Fibroblast of villous mesenchyme (primary cell): Measurements from ENCODE around the gene FRMD4A. TPM values are rescaled to one million over a fixed set of nuclear protein-coding genes. Genes with fewer than 3 reads are reported as not detected.

Source experiments
- DNase-seq: peaks from one replicate; pipeline ENCODE4 v3.0.0-alpha.2; 2010; ENCODE audit warnings: low read depth
- H3K4me3 ChIP-seq: 2 replicates; pipeline ENCODE4 v1.5.1; 2011; ENCODE audit warnings: low read depth, mild to moderate bottlenecking, low read length
- CTCF ChIP-seq: IDR thresholded peaks from 2 replicates; pipeline ENCODE4 v1.5.1; 2012; ENCODE audit warnings: low read depth, mild to moderate bottlenecking, low read length; ENCODE audit not compliant: insufficient read depth
- total RNA-seq: library from RNA; depleted of rRNA; stranded (reverse); fragments of >200 nt; gene quantifications from 2 replicates; pipeline ENCODE4 v1.2.3, GENCODE V29; 2012

The FRMD4A gene
- total RNA-seq, 1 donor: 40.2 TPM

DNA sequence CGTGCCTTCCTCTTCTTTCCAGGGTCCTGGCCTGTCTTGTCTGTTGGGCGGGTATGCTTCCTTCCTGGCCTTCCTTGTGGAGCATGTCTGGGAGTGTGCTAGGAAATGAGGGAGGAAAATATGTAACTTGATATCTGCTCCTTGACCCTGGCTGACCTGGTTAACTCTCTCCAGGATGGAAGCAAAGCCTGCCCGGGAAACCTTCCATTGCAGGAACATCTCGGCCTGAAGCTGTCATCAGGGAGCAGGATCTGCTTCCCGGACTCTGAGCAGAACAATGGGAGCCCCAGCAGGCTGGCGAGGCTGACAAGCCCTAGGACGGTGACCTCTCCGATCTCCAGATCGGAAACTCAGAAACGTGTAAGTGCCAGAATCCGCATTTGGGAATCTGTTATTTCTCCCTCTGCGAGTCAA lies 340.3 kb downstream of the FRMD4A start:
- TF ChIP-seq CTCF: no peak
- peak; percentile 64 for DNase-seq

DNA sequence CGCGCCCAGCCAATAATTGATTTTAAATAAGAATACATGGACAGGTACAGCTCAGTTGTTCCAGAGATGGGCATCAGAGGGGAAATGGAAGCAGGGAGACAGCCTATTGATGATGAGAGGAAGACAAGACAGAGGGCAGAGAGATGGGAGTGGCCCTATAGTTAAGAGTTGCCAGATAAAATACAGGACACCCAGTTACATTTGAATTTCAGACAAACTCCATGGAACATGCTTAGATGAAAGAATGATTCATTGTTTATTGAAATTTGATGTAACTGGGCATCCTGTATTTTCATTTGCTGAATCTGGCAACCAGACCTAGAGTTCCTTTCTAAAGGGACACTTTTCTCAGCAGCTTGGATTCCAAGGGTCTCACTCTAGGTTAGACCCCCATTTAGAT lies 341.1 kb downstream of the FRMD4A start:
- no peak for TF ChIP-seq CTCF
- no peak for DNase-seq
- no peak overlapping the region for H3K4me3 ChIP-seq

More for the DNA sequence above, 340.3 kb downstream of the FRMD4A start:
- no peak overlapping the region for H3K4me3 ChIP-seq

GRCh38 chr10:13987446-13987845 lies 343.3 kb downstream of the FRMD4A start:
- H3K4me3 ChIP-seq: no peak overlapping the region
- peak; percentile 63 for DNase-seq
- TF ChIP-seq CTCF: no peak

DNA sequence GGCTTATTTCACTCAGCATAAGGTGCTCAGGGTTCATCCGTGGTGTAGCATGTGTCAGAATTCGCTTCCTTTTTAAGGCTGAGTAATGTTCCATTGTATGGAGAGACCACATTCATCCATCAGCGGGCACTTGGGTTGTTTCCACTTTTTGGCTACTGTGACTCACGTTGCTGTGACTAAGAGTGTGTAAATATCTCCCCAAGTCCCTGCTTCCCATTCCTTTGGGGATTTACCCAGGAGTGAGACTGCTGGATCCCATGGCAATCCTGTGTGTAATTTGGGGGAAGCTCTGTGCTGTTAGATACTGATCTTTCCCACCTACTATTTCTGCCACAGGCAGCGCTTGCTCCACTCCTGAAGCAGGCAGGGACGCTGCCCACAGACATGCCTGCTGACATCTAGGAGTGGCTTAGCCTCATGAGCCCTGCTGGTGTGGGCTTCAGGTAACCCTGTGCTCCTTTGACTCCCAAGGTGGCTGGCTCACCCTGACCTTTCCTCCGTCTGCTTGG lies 346.0 kb downstream of the FRMD4A start:
- peak; percentile 68 for DNase-seq
- TF ChIP-seq CTCF: no peak
- no peak overlapping the region for H3K4me3 ChIP-seq

DNA sequence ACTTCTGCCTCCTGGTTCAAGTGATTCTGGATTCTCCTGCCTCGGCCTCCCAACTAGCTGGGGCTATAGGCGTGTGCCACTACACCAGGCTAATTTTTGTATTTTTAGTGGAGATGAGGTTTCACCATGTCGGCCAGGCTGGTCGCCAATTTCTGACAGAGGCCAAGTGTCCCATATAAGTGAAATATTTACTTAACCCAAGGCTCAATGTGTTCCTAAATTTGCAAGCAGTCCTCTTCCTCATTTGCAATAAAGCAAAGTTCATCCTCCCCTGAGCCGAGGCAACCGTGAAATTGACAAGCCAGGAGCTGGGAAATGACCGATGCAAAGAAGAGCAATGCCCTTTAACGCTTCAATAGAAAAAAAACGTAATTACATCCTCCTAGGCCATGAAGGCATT lies 347.7 kb downstream of the FRMD4A start:
- H3K4me3 ChIP-seq: no peak overlapping the region
- no peak for DNase-seq
- TF ChIP-seq CTCF: no peak

DNA sequence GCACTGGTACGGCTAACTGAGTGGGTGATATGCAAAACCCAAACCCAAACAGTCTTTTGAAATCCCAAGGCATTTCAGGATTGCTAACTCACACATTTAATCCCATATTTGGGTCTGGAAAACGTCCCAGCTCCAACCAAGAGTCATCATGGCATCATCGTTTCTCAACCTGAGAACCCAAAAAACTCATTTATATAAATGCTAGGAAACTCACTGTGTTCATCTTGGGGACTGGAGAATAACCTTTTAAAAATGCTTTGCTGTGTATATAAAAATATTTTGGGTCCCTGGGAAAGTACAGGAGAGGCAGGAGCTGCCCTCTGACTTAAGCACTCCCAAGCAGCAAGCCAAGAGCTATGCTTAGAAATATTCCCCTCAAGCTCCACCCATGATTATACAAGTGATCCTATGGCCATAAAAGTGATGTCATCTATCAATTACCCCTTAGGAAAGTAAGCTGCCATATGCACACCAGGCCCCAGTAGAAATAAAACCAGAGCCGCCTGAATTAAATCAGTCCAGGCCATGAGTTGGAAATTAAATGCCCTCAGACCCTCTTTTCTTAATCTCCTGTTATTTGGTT lies 352.1 kb downstream of the FRMD4A start:
- TF ChIP-seq CTCF: no peak
- H3K4me3 ChIP-seq: no peak overlapping the region
- peak; percentile 89 for DNase-seq

DNA sequence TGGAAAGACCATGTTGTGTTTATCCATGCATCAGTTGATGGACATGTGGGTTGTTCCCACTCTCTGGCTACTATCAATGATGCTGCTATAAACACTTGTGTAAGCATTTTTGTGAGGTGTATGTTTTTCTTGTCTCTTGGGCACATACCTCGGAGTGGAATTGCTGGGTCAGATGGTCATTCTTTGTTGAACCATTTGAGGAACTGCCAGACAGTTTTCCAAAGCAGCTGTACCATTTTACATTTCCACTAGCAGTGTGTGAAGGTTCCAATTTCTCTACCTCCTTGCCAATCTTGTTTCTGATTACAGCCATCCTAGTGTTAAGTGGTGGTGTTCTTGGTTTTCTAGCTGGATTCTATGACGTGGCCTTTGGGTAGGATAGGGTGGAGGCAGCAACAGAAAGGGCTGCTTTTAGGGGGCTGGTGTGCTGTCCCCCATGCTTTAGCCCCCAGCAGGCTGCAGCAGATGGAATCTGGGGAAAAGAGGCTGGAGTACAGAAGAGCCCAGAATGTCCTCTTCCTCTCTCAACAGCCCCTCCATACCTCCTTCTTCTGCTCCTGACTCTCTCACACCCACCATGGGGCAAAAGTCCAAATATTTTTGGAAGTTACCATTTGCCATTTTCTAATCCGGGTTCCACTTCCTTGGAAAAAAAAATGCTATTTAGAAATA lies 352.7 kb downstream of the FRMD4A start:
- DNase-seq: no peak
- no peak overlapping the region for H3K4me3 ChIP-seq
- no peak for TF ChIP-seq CTCF
